ENCODE measurements around the gene FIP1L1. TPM values are rescaled to one million over a fixed set of nuclear protein-coding genes. Genes with fewer than 3 reads are reported as not detected.

Gene FIP1L1
- total and polyA plus RNA-seq, 4 donors: 22.1 to 82.8 (median 32.0) TPM

DNA sequence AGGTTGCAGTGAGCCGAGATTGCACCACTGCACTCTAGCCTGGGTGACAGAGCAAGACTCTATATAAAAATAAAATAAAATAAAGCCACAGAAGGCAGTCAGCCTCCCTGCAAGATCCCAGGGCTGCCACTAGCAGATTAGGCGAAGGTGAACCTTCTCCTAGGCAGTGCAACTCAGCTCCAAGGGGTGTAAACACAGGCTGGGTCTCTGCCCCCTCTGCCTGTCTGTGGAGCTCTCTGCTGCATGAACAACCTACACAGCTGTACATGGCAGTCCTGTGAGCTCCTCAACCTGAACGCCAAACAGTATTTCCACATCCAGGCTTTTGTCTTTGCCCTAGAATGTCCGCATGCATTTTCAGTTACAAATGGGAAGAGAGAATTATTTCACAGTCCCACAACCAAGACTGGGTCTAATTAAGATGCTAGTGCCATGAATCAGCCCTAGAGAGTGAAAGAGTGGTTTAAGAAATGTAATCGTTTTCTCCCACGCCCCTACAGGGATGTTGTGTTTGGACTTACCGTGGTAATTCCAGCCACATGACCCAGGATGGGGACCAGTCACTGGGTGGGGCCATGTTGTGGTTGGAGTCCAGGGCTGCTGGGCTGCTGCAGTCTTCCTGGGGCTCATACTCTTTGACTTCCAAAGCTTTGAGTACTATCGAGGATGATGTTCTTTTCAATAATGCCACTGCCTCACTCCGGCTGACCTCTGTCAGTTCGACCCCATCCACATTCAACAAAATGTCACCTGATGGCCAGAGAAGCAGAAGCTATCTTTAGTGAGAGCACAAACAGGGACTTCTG, 99.0 kb downstream of the FIP1L1 start:
- Histone ChIP-seq H3K27me3 (ENCODE audit: control insufficient read depth in 3 of 3, insufficient read depth in 3 of 3, low read length in 2 of 3) (peaks cover 0 to 4% (median 0%) of the 10 kb centered on the region in 3 donors), H3K9me3 (ENCODE audit: control insufficient read depth in 4 of 4, insufficient read depth in 3 of 4, low read length in 3 of 4) (no peaks in the 10 kb centered on the region), H3K4me1 (ENCODE audit: control insufficient read depth in 5 of 5, insufficient read depth in 5 of 5, low read length in 5 of 5) (peaks cover 0 to 12% (median 0%) of the 10 kb centered on the region in 5 donors), H3K4me3 (no peak overlapping the region), H3K9ac (ENCODE audit: insufficient read depth in 1 of 2, low read length in 2 of 2) (peak overlapping the region in 1 of 2 donors; percentile 16), H3K27ac (ENCODE audit: low read depth in 1 of 2, low read length in 1 of 2) (no peak overlapping the region), H3K36me3 (ENCODE audit: control insufficient read depth in 4 of 4, insufficient read depth in 4 of 4, low read length in 4 of 4) (peaks cover 0 to 2% (median under 1%) of the 10 kb centered on the region in 4 donors)
- TF ChIP-seq, protein P1, sequence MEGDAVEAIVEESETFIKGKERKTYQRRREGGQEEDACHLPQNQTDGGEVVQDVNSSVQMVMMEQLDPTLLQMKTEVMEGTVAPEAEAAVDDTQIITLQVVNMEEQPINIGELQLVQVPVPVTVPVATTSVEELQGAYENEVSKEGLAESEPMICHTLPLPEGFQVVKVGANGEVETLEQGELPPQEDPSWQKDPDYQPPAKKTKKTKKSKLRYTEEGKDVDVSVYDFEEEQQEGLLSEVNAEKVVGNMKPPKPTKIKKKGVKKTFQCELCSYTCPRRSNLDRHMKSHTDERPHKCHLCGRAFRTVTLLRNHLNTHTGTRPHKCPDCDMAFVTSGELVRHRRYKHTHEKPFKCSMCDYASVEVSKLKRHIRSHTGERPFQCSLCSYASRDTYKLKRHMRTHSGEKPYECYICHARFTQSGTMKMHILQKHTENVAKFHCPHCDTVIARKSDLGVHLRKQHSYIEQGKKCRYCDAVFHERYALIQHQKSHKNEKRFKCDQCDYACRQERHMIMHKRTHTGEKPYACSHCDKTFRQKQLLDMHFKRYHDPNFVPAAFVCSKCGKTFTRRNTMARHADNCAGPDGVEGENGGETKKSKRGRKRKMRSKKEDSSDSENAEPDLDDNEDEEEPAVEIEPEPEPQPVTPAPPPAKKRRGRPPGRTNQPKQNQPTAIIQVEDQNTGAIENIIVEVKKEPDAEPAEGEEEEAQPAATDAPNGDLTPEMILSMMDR (IDR thresholded peaks at IDR 0.05; ENCODE audit: control extremely low read depth, extremely low read depth): no peak
- peak; percentile 19 for ATAC-seq (ENCODE audit: insufficient read depth, low FRiP score)
- DNase-seq: no peak
- WGBS, 2 donors: 87 to 90% methylated on average over 10 of the region's 10 CpGs

DNA sequence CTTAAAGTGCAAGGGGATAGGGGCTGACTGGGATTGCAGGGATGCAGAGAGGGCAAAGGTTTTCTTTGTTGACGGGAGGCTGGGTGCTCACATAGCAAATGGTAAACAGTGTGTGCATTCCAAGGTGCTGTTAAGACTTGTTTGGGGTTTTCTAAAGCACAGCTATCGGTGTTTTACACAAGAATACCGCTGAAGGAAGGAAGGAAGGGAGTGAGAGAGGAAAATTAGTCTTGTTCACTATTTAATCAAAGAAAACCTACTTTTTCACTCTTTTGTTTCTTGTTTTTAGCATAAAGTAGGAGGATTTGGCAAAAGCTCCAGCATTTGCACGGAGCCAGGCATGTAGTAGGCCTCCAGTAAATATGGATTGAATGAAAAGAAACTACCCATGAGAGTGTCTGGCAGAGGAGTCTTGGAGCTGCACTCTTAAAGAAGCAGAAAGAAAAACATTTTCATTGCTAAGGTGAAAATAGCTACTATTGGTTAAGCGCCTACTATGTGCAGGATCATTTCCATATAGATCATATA, 99.7 kb downstream of the FIP1L1 start:
- H3K27ac ChIP-seq (ENCODE audit: low read depth in 1 of 2, low read length in 1 of 2): no peak overlapping the region
- H3K36me3 ChIP-seq (ENCODE audit: control insufficient read depth in 4 of 4, insufficient read depth in 4 of 4, low read length in 4 of 4): peaks cover 0 to 2% (median under 1%) of the 10 kb centered on the region in 4 donors
- WGBS, 2 donors: 82 to 90% methylated on average over 5 of the region's 5 CpGs
- peaks cover 0 to 4% (median 0%) of the 10 kb centered on the region in 3 donors for H3K27me3 ChIP-seq (ENCODE audit: control insufficient read depth in 3 of 3, insufficient read depth in 3 of 3, low read length in 2 of 3)
- ATAC-seq (ENCODE audit: insufficient read depth, low FRiP score) (no peak), DNase-seq (peak in 1 of 3 donors; percentile 36)
- no peaks in the 10 kb centered on the region for H3K9me3 ChIP-seq (ENCODE audit: control insufficient read depth in 4 of 4, insufficient read depth in 3 of 4, low read length in 3 of 4)
- TF ChIP-seq, protein P1 (IDR thresholded peaks at IDR 0.05; ENCODE audit: control extremely low read depth, extremely low read depth): no peak
- H3K4me1 ChIP-seq (ENCODE audit: control insufficient read depth in 5 of 5, insufficient read depth in 5 of 5, low read length in 5 of 5): peaks cover 0 to 12% (median 0%) of the 10 kb centered on the region in 5 donors
- H3K9ac ChIP-seq (ENCODE audit: insufficient read depth in 1 of 2, low read length in 2 of 2): peak overlapping the region in 1 of 2 donors; percentile 16
- H3K4me3 ChIP-seq: no peak overlapping the region

DNA sequence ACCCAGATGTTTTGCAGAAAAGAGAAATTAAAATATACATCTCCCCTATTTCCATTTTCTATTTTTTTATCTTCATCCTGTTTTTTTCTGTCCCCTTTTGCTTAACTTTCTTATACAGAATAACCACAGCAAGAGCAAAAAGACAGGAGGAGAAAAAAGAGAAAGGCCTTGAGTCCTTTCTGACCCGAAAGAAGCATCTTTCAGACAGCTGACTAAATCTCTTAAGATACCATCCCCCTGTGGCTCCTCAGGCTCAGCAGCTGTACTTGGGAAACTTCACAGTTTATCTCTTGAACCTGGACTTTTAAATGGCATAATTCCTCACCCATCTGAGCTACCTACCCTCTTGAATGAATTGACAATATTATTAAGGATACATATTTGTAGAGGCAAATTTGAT, 100.2 kb downstream of the FIP1L1 start:
- Histone ChIP-seq H3K27me3 (ENCODE audit: control insufficient read depth in 3 of 3, insufficient read depth in 3 of 3, low read length in 2 of 3) (peaks cover 0 to 4% (median 0%) of the 10 kb centered on the region in 3 donors), H3K9ac (ENCODE audit: insufficient read depth in 1 of 2, low read length in 2 of 2) (no peak overlapping the region), H3K4me3 (no peak overlapping the region), H3K36me3 (ENCODE audit: control insufficient read depth in 4 of 4, insufficient read depth in 4 of 4, low read length in 4 of 4) (peaks cover 0 to 2% (median under 1%) of the 10 kb centered on the region in 4 donors), H3K4me1 (ENCODE audit: control insufficient read depth in 5 of 5, insufficient read depth in 5 of 5, low read length in 5 of 5) (peaks cover 0 to 12% (median 0%) of the 10 kb centered on the region in 5 donors), H3K9me3 (ENCODE audit: control insufficient read depth in 4 of 4, insufficient read depth in 3 of 4, low read length in 3 of 4) (no peaks in the 10 kb centered on the region), H3K27ac (ENCODE audit: low read depth in 1 of 2, low read length in 1 of 2) (no peak overlapping the region)
- TF ChIP-seq, protein P1 (IDR thresholded peaks at IDR 0.05; ENCODE audit: control extremely low read depth, extremely low read depth): no peak
- no peak for ATAC-seq (ENCODE audit: insufficient read depth, low FRiP score)
- DNase-seq: no peak
- 79 to 91% methylated on average over 1 of the region's 1 CpG for WGBS, 2 donors

Measured in lung (tissue), 12 donors.